Coronary artery (tissue), 2 donors: ENCODE data around the gene TBX3.

ENCODE experiments used
- DNase-seq: peaks from one replicate; pipeline ENCODE4 v3.0.0-alpha.2; 2017; ENCODE audit warnings: low spot score
- H3K27ac ChIP-seq, 2 donors: fragments of 200-600 bp; sonication (generic); one replicate each; pipeline ENCODE4 v1.5.1; 2016 to 2019
- H3K4me3 ChIP-seq: fragments of 200-600 bp; sonication (generic); 2 replicates; pipeline ENCODE4 v1.5.1; 2016; ENCODE audit warnings: mild to moderate bottlenecking, moderate library complexity
- CTCF ChIP-seq: fragments of 200-600 bp; sonication (generic); IDR thresholded peaks from one replicate; pipeline ENCODE4 v1.5.1; 2019; ENCODE audit warnings: antibody characterized with exemption

The TBX3 gene

GRCh38 chr12:114691196-114691595 lies 7.2 kb upstream of the TBX3 start:
- no peak for TF ChIP-seq CTCF
- Histone ChIP-seq H3K27ac (no peak overlapping the region), H3K4me3 (no peak overlapping the region)
- DNase-seq: no peak

- no peak for TF ChIP-seq CTCF
- DNase-seq: no peak
- Histone ChIP-seq H3K27ac (no peak overlapping the region), H3K4me3 (no peak overlapping the region)
These were observed 6.5 kb upstream of the TBX3 start for GRCh38 chr12:114690267-114691135.

- TF ChIP-seq CTCF: no peak
- DNase-seq: no peak
- no peak overlapping the region for H3K27ac ChIP-seq
- H3K4me3 ChIP-seq: no peak overlapping the region
These were observed 5.4 kb upstream of the TBX3 start for GRCh38 chr12:114689075-114689994.

GRCh38 chr12:114688256-114688845 lies 4.4 kb upstream of the TBX3 start:
- Histone ChIP-seq H3K27ac (no peak overlapping the region), H3K4me3 (no peak overlapping the region)
- TF ChIP-seq CTCF: no peak
- DNase-seq: no peak

- Histone ChIP-seq H3K4me3 (no peak overlapping the region), H3K27ac (no peak overlapping the region)
- no peak for DNase-seq
- no peak for TF ChIP-seq CTCF
These were observed 3.8 kb upstream of the TBX3 start for GRCh38 chr12:114687802-114688201.

- no peak for TF ChIP-seq CTCF
- no peak overlapping the region for H3K27ac ChIP-seq
- no peak for DNase-seq
- peak overlapping the region; percentile 12 for H3K4me3 ChIP-seq
These were observed 3.0 kb upstream of the TBX3 start for GRCh38 chr12:114686773-114687500.
